ENCODE results near the gene NBPF1. TPM values are rescaled to one million over a fixed set of nuclear protein-coding genes. Genes with fewer than 3 reads are reported as not detected.
"Not testable (repeated sequence)": the region's sequence is repeated elsewhere in the genome, so short reads cannot be mapped to it uniquely, and the experiment has no call there.

Gene NBPF1
- total RNA-seq, result 1 to 10 TPM; 6.1 to 6.8 TPM

DNA sequence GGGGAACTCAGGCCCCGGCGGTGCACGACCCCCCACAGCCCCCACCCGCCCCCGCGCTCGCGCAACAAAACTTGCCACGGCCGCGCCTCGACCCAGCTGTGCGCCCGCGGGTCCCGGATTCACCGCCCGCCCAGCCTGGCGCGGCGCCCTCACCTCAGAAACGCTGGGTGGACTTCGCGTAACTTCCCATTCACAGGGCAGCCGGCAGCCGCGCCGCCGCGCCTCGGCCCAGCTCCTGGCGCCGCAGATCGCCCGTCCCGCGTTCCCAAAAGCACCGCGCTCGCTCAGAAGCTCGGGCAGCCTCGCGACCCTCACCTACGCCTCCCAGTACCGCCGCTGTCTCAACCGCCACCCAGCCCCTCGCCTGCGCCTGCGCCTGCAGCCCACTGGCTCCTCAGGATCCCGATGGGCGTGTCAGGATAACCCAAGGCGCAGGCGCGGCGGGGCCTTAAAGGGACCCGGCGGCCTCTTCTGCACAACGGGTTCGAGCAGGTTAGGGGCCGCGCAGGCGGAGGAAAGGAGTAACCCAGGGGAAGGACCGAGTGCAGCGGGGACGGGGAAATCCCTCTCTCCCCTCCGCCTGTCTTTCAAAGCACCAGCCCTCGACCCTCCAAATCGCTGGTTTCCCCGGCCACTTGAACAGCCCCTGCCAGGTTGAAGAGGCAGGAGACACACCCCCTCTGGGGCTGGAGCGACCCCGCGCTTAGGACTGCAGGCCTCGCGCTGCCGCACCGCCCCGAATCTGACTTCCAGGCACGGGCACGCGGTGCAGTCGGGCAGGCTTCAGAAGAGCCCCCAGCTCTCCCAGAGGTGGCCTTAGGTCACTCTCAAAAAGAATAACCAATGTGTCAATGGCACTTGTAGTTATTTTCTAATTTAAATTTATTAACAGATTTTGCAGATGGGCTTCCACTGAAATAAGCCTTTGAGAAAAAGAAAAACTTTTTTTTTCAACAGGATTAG lies at the start of gene NBPF1:
Gene NBPF1, minus strand, starts transcription at position 380 of the 963 bp plus-strand sequence.
- Mint-ChIP-seq H3K27me3 (no peaks in the 10 kb centered on the region), H3K27ac (no peak within 1 kb of the TSS), H3K9me3 (no peaks in the 10 kb centered on the region), H3K4me3 (no peak within 1 kb of the TSS), H3K36me3 (ENCODE audit: low read depth) (no peaks in the 10 kb centered on the region), H3K4me1 (no peaks in the 10 kb centered on the region)
- peak; percentile 98 for ATAC-seq (replicated peaks)

DNA sequence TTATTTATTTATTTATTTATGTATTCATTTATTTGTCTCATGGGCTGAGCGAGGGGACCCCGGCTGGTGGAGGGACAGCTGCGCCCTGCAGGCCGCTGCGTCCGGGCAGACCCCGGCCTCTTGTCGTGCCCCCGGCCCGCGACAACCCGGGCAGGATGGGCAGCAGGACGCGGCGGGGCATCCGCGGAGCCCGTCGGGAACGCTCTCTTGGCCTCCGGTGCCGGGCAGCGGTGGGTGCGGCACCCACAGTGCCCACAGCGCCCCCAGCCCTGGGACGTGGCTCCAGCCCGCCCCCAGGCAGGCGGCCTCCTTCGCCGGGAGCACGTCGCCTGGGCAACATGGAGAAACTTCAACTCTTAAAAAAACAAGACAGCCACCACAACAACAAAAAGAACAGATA lies 44.9 kb upstream of the NBPF1 start:
- not testable (repeated sequence) for H3K27ac Mint-ChIP-seq; ATAC-seq (replicated peaks); H3K36me3 Mint-ChIP-seq (ENCODE audit: low read depth); H3K27me3 Mint-ChIP-seq; H3K4me3 Mint-ChIP-seq; H3K9me3 Mint-ChIP-seq; H3K4me1 Mint-ChIP-seq

DNA sequence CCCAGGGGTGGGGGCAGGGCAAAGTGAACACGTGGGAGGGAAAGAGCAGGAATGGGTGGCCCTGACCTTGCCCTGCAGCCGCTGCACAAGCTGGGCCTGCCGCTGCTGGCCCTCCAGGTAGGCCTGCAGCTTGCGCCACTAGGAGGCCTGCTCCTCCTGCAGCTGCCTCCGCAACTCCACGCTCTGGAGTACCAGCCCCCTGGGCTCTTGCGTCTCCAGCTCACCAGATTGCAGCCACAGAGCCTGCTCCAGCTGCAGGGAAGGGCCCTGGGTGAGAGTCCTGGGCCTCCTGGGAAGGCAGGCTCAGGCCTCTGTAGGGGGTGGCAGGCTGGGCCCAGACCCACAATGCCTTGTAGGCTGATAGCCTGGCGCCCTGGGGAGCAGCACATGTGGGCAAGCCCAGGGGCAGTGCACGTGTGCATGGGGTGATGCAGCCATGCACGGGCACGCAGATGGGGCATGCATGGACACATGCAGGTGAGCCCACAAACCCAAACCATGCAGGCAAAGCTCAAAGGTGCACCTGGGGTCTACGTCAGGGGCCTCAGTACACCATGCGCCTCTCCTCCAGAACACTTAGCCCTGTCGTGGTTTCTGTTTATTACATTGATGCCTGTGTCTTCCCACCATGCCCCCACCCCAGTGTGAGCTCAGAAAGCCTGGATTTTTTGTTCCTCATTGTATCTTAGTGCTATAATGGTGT lies 43.8 kb upstream of the NBPF1 start:
- H3K4me3 Mint-ChIP-seq; H3K9me3 Mint-ChIP-seq; ATAC-seq (replicated peaks); H3K27ac Mint-ChIP-seq; H3K36me3 Mint-ChIP-seq (ENCODE audit: low read depth); H3K4me1 Mint-ChIP-seq; H3K27me3 Mint-ChIP-seq: not testable (repeated sequence)

DNA sequence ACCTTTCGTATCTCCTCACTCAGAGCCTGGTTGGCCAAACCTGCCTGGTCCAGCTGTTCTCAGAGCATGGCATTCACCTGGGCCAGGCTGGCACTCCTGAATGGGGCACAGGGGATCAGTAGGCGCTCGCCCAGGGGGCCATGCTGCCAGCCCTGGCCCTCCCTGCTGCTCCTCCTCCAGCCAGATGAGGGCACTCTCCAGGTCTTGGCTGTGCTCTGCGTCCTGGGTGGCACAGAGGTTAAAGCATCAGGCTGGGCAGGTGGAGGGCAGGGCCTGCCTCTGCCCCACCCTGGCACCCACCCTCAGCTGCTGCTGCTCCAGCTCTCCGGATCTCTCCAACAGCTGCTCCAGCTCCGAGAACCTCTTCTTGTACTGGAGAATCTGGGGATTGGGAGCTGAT lies 43.2 kb upstream of the NBPF1 start:
- H3K27ac Mint-ChIP-seq; H3K4me3 Mint-ChIP-seq; H3K27me3 Mint-ChIP-seq; H3K4me1 Mint-ChIP-seq; H3K36me3 Mint-ChIP-seq (ENCODE audit: low read depth); H3K9me3 Mint-ChIP-seq: not testable (repeated sequence)
- ATAC-seq (replicated peaks), result peak; percentile 62

DNA sequence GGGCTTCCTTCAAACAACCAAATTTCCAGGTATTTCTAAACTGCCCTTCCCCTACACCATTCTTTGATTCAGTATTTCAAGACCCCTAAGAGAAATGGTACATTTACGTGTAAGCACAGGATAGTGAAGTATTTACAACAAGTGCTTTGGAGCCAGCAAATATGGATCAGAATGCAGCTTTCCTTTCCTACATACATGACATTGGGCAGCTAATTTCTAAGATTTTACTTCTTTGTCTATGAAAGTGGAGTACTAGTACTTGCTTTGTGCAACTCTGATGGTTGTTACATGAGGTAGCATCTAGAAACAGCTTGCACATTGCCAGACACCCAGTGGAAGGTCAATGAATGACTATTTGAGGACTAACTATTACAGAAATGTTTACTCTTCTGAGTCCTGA lies 38.2 kb upstream of the NBPF1 start:
- H3K36me3 Mint-ChIP-seq (ENCODE audit: low read depth); H3K9me3 Mint-ChIP-seq; ATAC-seq (replicated peaks); H3K27me3 Mint-ChIP-seq; H3K4me3 Mint-ChIP-seq; H3K4me1 Mint-ChIP-seq; H3K27ac Mint-ChIP-seq: not testable (repeated sequence)

DNA sequence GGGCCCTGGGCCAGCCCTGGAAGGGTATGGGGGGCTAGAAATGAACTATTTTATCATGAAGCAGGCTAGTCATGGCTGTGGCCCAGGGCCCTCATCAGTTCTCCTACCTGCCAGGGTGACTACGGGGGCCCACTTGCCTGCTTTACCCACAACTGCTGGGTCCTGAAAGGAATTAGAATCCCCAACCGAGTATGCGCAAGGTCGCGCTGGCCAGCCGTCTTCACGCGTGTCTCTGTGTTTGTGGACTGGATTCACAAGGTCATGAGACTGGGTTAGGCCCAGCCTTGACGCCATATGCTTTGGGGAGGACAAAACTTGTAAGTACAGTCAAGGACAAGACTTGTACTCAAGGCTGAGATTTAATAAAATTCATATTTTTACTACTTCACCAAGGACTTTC lies 36.6 kb upstream of the NBPF1 start:
- not testable (repeated sequence) for ATAC-seq (replicated peaks); H3K9me3 Mint-ChIP-seq; H3K4me1 Mint-ChIP-seq; H3K27ac Mint-ChIP-seq; H3K4me3 Mint-ChIP-seq; H3K27me3 Mint-ChIP-seq; H3K36me3 Mint-ChIP-seq (ENCODE audit: low read depth)

DNA sequence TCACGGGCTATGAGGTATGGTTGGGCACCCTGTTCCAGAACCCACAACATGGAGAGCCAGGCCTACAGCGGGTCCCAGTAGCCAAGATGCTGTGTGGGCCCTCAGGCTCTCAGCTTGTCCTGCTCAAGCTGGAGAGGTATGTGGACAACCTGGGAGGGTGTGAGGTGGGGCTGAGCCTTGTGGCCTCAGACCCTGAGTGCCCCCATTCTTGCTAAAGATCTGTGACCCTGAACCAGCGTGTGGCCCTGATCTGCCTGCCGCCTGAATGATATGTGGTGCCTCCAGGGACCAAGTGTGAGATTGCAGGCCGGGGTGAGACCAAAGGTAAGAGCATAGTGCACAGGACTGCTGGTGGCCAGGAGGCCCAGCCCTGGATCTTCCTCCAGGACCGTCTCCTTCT lies 36.0 kb upstream of the NBPF1 start:
- not testable (repeated sequence) for H3K27ac Mint-ChIP-seq; H3K4me3 Mint-ChIP-seq; H3K27me3 Mint-ChIP-seq; H3K4me1 Mint-ChIP-seq; ATAC-seq (replicated peaks); H3K36me3 Mint-ChIP-seq (ENCODE audit: low read depth); H3K9me3 Mint-ChIP-seq

DNA sequence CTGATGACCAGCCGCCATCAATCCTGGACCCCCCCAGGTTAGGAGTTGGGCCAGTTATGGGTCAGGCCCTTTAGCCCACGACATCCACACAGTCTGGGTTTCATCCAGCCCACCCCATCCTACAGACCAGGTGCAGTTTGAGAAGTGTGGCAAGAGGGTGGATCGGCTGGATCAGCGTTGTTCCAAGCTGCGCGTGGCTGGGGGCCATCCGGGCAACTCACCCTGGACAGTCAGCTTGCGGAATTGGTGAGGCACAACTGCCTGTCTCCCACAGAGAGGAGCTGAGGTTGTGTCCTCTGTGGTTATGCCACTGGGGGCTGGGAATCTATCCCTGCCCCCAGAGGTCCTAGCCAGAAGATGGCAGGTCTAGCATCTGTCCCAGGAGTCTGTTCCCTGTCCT lies 35.4 kb upstream of the NBPF1 start:
- not testable (repeated sequence) for H3K4me1 Mint-ChIP-seq; ATAC-seq (replicated peaks); H3K4me3 Mint-ChIP-seq; H3K27ac Mint-ChIP-seq; H3K27me3 Mint-ChIP-seq; H3K36me3 Mint-ChIP-seq (ENCODE audit: low read depth); H3K9me3 Mint-ChIP-seq

DNA sequence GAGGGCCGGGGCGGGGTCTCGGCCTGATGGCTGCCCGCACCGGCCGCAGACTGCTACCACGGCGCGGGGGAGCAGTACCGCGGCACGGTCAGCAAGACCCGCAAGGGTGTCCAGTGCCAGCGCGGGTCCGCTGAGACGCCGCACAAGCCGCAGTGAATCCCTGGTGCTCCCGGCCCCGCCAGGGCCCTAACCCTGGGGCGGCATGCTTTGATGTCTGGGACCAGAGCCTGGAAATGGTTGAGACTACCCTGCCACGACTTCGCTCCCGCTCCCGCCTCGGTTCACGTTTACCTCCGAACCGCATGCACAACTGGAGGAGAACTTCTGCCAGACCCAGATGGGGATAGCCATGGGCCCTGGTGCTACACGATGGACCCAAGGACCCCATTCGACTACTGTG lies 34.9 kb upstream of the NBPF1 start:
- H3K27ac Mint-ChIP-seq; H3K36me3 Mint-ChIP-seq (ENCODE audit: low read depth); H3K4me1 Mint-ChIP-seq; H3K4me3 Mint-ChIP-seq; ATAC-seq (replicated peaks); H3K27me3 Mint-ChIP-seq; H3K9me3 Mint-ChIP-seq: not testable (repeated sequence)

DNA sequence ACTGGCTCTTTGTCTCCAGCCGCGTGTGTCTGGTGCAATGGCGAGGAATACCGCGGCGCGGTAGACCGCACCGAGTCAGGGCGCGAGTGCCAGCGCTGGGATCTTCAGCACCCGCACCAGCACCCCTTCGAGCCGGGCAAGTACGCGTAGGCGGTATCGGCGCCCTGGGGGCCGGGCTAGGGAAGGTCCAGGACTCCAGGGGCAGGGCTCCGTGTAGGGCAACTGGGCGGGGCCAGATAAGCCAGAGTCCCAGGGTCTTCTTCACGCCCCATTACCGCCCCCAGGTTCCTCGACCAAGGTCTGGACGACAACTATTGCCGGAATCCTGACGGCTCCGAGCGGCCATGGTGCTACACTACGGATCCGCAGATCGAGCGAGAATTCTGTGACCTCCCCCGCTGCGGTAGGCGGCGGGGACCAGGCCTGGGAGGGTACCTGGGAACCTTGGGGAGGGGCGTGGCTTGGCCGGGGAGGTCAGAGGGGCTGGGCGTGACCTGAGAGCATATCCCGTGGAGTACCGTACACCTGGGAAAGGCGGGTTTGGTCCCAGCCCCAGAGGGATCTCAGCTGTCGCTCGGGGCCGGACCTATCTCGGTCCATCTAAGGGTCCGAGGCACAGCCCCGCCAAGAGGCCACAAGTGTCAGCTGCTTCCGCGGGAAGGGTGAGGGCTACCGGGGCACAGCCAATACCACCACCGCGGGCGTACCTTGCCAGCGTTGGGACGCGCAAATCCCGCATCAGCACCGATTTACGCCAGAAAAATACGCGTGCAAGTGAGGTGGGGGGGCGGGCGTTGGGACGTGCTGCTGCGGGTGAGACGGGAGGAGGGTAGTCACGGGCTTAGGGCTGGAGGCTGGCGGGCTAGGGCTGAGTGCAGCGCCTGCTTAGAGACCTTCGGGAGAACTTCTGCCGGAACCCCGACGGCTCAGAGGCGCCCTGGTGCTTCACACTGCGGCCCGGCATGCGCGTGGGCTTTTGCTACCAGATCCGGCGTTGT lies 34.1 kb upstream of the NBPF1 start:
- H3K9me3 Mint-ChIP-seq; H3K36me3 Mint-ChIP-seq (ENCODE audit: low read depth); H3K4me3 Mint-ChIP-seq; H3K27ac Mint-ChIP-seq; H3K27me3 Mint-ChIP-seq; H3K4me1 Mint-ChIP-seq: not testable (repeated sequence)
- ATAC-seq (replicated peaks), result peak; percentile 16

DNA sequence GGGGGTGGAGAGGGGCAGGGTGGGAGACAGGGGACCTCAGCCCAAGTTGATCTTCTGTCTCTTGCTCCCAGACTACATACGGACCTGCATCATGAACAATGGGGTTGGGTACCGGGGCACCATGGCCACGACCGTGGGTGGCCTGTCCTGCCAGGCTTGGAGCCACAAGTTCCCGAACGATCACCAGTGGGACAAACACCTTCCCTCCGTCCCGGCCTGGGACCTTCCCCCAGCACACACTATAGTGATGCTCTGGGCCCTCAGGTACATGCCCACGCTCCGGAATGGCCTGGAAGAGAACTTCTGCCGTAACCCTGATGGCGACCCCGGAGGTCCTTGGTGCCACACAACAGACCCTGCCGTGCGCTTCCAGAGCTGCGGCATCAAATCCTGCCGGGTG lies 33.4 kb upstream of the NBPF1 start:
- not testable (repeated sequence) for H3K9me3 Mint-ChIP-seq; H3K36me3 Mint-ChIP-seq (ENCODE audit: low read depth); H3K27ac Mint-ChIP-seq; H3K27me3 Mint-ChIP-seq; ATAC-seq (replicated peaks); H3K4me3 Mint-ChIP-seq; H3K4me1 Mint-ChIP-seq

DNA sequence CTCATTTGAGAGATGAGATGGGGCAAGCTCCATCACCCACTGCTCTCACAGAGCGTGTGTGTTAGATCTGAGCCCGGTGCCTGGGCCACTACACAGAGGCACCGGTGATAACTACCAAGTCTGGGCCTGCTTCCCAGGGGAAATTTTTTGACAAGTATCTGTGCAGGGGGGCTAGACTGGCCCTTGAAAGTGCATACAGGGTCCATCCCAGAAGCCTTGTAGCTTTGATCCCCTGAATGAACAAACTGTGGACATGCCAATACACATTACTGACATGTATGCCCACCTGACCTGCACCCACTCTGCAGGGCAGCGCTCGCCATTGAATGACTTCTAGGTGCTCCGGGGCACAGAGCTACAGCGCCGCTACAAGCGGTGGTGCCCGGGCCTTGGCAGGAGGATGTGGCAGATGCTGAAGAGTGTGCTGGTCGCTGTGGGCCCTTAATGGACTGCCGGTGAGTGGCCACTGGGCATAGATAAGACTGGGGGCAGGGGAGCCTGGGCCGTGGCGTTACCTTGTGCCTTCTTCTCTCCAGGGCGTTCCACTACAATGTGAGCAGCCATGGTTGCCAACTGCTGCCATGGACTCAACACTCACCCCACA lies 32.8 kb upstream of the NBPF1 start:
- not testable (repeated sequence) for ATAC-seq (replicated peaks)

DNA sequence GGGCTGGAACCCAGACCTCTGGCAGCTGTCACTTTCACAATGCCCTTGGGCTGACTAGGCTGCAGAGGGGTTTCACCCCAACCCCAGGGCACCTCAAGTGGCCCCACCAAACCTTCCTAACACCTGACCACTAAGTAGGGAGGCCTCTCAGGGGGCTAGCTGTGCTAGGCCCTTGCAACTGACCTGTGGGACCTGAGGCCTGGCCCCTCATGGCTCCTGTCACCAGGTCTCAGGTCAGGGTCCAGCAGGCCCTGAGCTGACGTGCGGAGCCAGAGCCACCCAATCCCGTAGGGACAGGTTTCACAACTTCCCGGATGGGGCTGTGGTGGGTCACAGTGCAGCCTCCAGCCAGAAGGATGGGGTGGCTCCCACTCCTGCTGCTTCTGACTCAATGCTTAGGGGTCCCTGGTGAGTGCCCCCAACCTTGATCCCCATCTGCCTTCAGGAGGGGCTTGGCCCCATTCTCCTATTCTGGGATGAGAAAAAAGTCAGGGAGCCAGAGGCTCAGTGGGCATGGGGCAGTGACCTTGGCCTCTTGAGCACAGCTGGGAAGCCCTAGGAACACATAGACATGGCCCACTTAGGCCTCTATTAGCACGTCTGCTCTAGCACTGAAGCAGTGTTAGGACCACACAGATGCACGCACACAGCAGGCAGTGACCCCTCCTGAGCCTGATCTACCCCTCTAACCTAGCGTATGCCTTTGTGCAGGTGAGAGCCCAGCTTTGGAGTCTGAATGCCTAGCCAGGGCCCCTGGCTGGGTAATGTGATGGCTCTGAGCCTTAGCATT lies 32.1 kb upstream of the NBPF1 start:
- H3K27me3 Mint-ChIP-seq; H3K27ac Mint-ChIP-seq; H3K36me3 Mint-ChIP-seq (ENCODE audit: low read depth); H3K9me3 Mint-ChIP-seq; H3K4me3 Mint-ChIP-seq; H3K4me1 Mint-ChIP-seq: not testable (repeated sequence)
- ATAC-seq (replicated peaks), result peak; percentile 0

More for the DNA sequence above, 32.8 kb upstream of the NBPF1 start:
- not testable (repeated sequence) for H3K9me3 Mint-ChIP-seq; H3K27ac Mint-ChIP-seq; H3K4me3 Mint-ChIP-seq; H3K36me3 Mint-ChIP-seq (ENCODE audit: low read depth); H3K27me3 Mint-ChIP-seq; H3K4me1 Mint-ChIP-seq

All from activated T-helper 17 cell treated with anti-CD3 and anti-CD28 coated beads, Interleukin-2, amount 50 U/mL, for 72 hours (primary cell).